SK-N-SH treated with all-trans-retinoic acid at 6 μM for 48 hours (cell line): ENCODE results near the gene CA9.

Experiments used
- ESRRG ChIP-seq: fragments of 250-450 bp; sonication (Bioruptor Pico); IDR thresholded peaks from 2 replicates; pipeline ENCODE4 v1.6.1; 2021; ENCODE audit warnings: mild to moderate bottlenecking
- PATZ1 ChIP-seq: fragments of 250-450 bp; sonication (Bioruptor Pico); IDR thresholded peaks from 2 replicates; pipeline ENCODE4 v1.8.0; 2020; ENCODE audit warnings: mild to moderate bottlenecking, moderate library complexity, borderline replicate concordance
- SNAI2 ChIP-seq: fragments of 250-450 bp; sonication (Bioruptor Pico); IDR thresholded peaks from 2 replicates; pipeline ENCODE4 v1.5.0; 2020; ENCODE audit warnings: mild to moderate bottlenecking, moderate library complexity
- ZNF565 ChIP-seq: fragments of 450-650 bp; formaldehyde crosslinking; conservative IDR thresholded peaks from 2 replicates; pipeline ENCODE4 v1.5.0; 2020; ENCODE audit warnings: low read depth, mild to moderate bottlenecking, moderate library complexity
- ZNF70 ChIP-seq: fragments of 450-650 bp; formaldehyde crosslinking; IDR thresholded peaks from 2 replicates; pipeline ENCODE4 v1.5.0; 2020; ENCODE audit warnings: mild to moderate bottlenecking, moderate library complexity

- TF ChIP-seq SNAI2 (CRISPR knock-in tag) (no peak), ESRRG (CRISPR knock-in tag) (no peak), PATZ1 (CRISPR knock-in tag) (no peak), ZNF70 (CRISPR knock-in tag) (no peak), ZNF565 (no peak)
Measured at GRCh38 chr9:35675732-35676392, 2.1 kb downstream of the CA9 start.
